MCF 10A (cell line): ENCODE measurements around the gene ARSG. TPM values are rescaled to one million over a fixed set of nuclear protein-coding genes. Genes with fewer than 3 reads are reported as not detected.
"Not testable (repeated sequence)": the region's sequence is repeated elsewhere in the genome, so short reads cannot be mapped to it uniquely, and the experiment has no call there.

Experiments
- BruUV-seq: library from RNA; stranded (reverse); fragments of 400-500 nt; replicated peaks from 2 replicates; lab custom pipeline; 2021; lab: Mats Ljungman, UMichigan
- CTCF ChIA-PET: fragments of 300-600 bp; sonication (Branson Sonifier 250); formaldehyde crosslinking; extraction: SDS; loops from one replicate; lab custom pipeline; 2021; ENCODE audit warnings: antibody characterized with exemption, inconsistent platforms; lab: Yijun Ruan, JAX
- POLR2A ChIA-PET: fragments of 300-600, 350-650 bp; sonication (Branson Sonifier 250); formaldehyde crosslinking; extraction: SDS; loops from one replicate; lab custom pipeline; 2020; ENCODE audit warnings: antibody characterized with exemption, inconsistent platforms; lab: Yijun Ruan, JAX
- DNase-seq: peaks from one replicate; pipeline ENCODE4 v3.0.0-alpha.2; 2018; ENCODE audit not compliant: unreplicated experiment
- H3K27ac Mint-ChIP-seq: one replicate; pipeline ENCODE4 v1.8.0; 2022; ENCODE audit warnings: mild to moderate bottlenecking, low read depth, mixed read lengths; ENCODE audit not compliant: unreplicated experiment
- H3K27me3 Mint-ChIP-seq: one replicate; pipeline ENCODE4 v1.8.0; 2022; ENCODE audit warnings: mixed read lengths; ENCODE audit not compliant: insufficient read depth, unreplicated experiment
- H3K36me3 Mint-ChIP-seq: one replicate; pipeline ENCODE4 v1.8.0; 2022; ENCODE audit warnings: mild to moderate bottlenecking, moderate library complexity, mixed read lengths; ENCODE audit not compliant: insufficient read depth, unreplicated experiment
- H3K4me1 Mint-ChIP-seq: one replicate; pipeline ENCODE4 v1.8.0; 2022; ENCODE audit warnings: mixed read lengths; ENCODE audit not compliant: insufficient read depth, unreplicated experiment
- H3K4me3 Mint-ChIP-seq: one replicate; pipeline ENCODE4 v1.8.0; 2022; ENCODE audit warnings: mild to moderate bottlenecking, moderate library complexity, mixed read lengths; ENCODE audit not compliant: unreplicated experiment
- H3K9me3 Mint-ChIP-seq: one replicate; pipeline ENCODE4 v1.8.0; 2022; ENCODE audit warnings: mixed read lengths; ENCODE audit not compliant: unreplicated experiment
- CTCF ChIP-seq: fragments of 200-600 bp; IDR thresholded peaks from one replicate; pipeline ENCODE4 v1.8.0; 2022; ENCODE audit warnings: antibody characterized with exemption, mild to moderate bottlenecking; ENCODE audit not compliant: unreplicated experiment
- intact Hi-C: fragments of 100-400 bp; cut with micrococcal nuclease; formaldehyde crosslinking; loops from 2 replicates; pipeline ENCODE4 v1.14.1; 2022
- total RNA-seq: library from RNA; stranded (reverse); gene quantifications from 2 replicates; pipeline ENCODE4 v1.2.3, GENCODE V29; 2022

ARSG gene
- total RNA-seq, 1 experiment from 2014 or later = 5.9 TPM

GRCh38 chr17:68365469-68365868 is 74.2 kb downstream of the ARSG start:
- H3K27ac Mint-ChIP-seq = no peak overlapping the region
- POLR2A ChIA-PET = no interaction called here
- no peaks in the 10 kb centered on the region for H3K4me1 Mint-ChIP-seq
- H3K27me3 Mint-ChIP-seq = no peaks in the 10 kb centered on the region
- intact Hi-C loops = no loop called here
- no TSS peak for BruUV-seq
- peaks cover 5% of the 10 kb centered on the region for H3K36me3 Mint-ChIP-seq
- DNase-seq = no peak
- TF ChIP-seq CTCF = no peak
- CTCF ChIA-PET = no interaction called here
- H3K9me3 Mint-ChIP-seq = no peaks in the 10 kb centered on the region
- H3K4me3 Mint-ChIP-seq = no peak overlapping the region

- intact Hi-C loops = no loop called here
- Mint-ChIP-seq H3K9me3 (no peaks in the 10 kb centered on the region), H3K36me3 (peaks cover 5% of the 10 kb centered on the region), H3K27me3 (no peaks in the 10 kb centered on the region), H3K4me1 (no peaks in the 10 kb centered on the region), H3K27ac (no peak overlapping the region), H3K4me3 (no peak overlapping the region)
- no peak for TF ChIP-seq CTCF
- POLR2A ChIA-PET = interaction anchor here (0.9 to 1.2 kb wide), 2 partner anchors 12 to 54 kb away, joined by 3 read pairs; no protein-coding TSS in a partner anchor
- peak; percentile 43 for DNase-seq
- no TSS peak for BruUV-seq
- CTCF ChIA-PET = interaction anchor here (1.0 to 1.5 kb wide), 2 partner anchors 11 to 94 kb away, joined by 3 to 4 read pairs; no protein-coding TSS in a partner anchor
Measured at GRCh38 chr17:68368387-68368786, 77.1 kb downstream of the ARSG start.

GRCh38 chr17:68375566-68375965 is 84.3 kb downstream of the ARSG start:
- H3K36me3 Mint-ChIP-seq = no peaks in the 10 kb centered on the region
- H3K9me3 Mint-ChIP-seq = no peaks in the 10 kb centered on the region
- H3K27me3 Mint-ChIP-seq = no peaks in the 10 kb centered on the region
- no peak for DNase-seq
- intact Hi-C loops = no loop called here
- POLR2A ChIA-PET = interaction anchor here (0.7 kb wide), 1 partner anchor 15 kb away, joined by 3 read pairs; no protein-coding TSS in a partner anchor
- TF ChIP-seq CTCF = no peak
- H3K4me1 Mint-ChIP-seq = peaks cover 14% of the 10 kb centered on the region
- no peak overlapping the region for H3K27ac Mint-ChIP-seq
- H3K4me3 Mint-ChIP-seq = no peak overlapping the region
- BruUV-seq = no TSS peak
- CTCF ChIA-PET = interaction anchor here (0.6 kb wide), 1 partner anchor 27 kb away, joined by 5 read pairs; no protein-coding TSS in a partner anchor

- CTCF ChIA-PET = interaction anchor here (0.6 kb wide), 1 partner anchor 27 kb away, joined by 5 read pairs; no protein-coding TSS in a partner anchor
- H3K27me3 Mint-ChIP-seq, DNase-seq, POLR2A ChIA-PET, H3K36me3 Mint-ChIP-seq, H3K9me3 Mint-ChIP-seq, BruUV-seq, H3K4me3 Mint-ChIP-seq, H3K27ac Mint-ChIP-seq, intact Hi-C loops: not testable (repeated sequence)
- peaks cover 14% of the 10 kb centered on the region for H3K4me1 Mint-ChIP-seq
Measured at GRCh38 chr17:68376178-68376577, 84.9 kb downstream of the ARSG start.
